ENCODE data around the gene TSR3.
A peak's percentile ranks its signal among the peaks of the same experiment; 100 is the strongest.

TSR3 gene

GRCh38 chr16:1350691-1351090 is 987 bp downstream of the TSR3 start:
- no peak for DNase-seq (ENCODE audit: low spot score)
- TF ChIP-seq, protein P1, sequence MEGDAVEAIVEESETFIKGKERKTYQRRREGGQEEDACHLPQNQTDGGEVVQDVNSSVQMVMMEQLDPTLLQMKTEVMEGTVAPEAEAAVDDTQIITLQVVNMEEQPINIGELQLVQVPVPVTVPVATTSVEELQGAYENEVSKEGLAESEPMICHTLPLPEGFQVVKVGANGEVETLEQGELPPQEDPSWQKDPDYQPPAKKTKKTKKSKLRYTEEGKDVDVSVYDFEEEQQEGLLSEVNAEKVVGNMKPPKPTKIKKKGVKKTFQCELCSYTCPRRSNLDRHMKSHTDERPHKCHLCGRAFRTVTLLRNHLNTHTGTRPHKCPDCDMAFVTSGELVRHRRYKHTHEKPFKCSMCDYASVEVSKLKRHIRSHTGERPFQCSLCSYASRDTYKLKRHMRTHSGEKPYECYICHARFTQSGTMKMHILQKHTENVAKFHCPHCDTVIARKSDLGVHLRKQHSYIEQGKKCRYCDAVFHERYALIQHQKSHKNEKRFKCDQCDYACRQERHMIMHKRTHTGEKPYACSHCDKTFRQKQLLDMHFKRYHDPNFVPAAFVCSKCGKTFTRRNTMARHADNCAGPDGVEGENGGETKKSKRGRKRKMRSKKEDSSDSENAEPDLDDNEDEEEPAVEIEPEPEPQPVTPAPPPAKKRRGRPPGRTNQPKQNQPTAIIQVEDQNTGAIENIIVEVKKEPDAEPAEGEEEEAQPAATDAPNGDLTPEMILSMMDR (IDR thresholded peaks at IDR 0.05), result no peak
- no peak overlapping the region for H3K27ac ChIP-seq
- H3K4me3 ChIP-seq, result peak overlapping the region; percentile 99

- no peak overlapping the region for H3K27ac ChIP-seq
- TF ChIP-seq, protein P1 (IDR thresholded peaks at IDR 0.05), result no peak
- no peak overlapping the region for H3K4me3 ChIP-seq
- DNase-seq (ENCODE audit: low spot score), result no peak
Observed at GRCh38 chr16:1349951-1350350, 1.7 kb downstream of the TSR3 start.

DNA sequence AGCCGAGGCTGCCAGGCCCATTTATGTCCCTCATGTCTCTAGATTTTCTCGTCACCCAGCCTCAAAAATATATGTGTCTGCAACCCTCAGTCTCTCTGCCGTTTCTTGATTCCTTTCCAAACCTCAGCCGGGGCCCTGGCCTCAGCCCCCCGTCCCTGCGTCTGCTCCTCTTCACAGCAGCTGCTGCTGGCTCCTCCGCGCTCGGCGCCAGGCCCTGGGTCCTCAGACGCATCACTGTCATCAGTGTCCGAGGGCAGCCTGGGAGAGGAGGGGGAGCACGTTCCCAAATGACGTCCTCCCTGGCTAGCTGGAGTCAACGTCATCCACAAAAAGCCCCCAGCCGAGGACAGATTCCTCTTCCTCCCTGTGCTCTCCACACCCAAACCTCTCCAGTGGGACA is 2.3 kb downstream of the TSR3 start:
- no peak overlapping the region for H3K27ac ChIP-seq
- no peak for DNase-seq (ENCODE audit: low spot score)
- no peak overlapping the region for H3K4me3 ChIP-seq
- TF ChIP-seq, protein P1 (IDR thresholded peaks at IDR 0.05), result no peak

DNA sequence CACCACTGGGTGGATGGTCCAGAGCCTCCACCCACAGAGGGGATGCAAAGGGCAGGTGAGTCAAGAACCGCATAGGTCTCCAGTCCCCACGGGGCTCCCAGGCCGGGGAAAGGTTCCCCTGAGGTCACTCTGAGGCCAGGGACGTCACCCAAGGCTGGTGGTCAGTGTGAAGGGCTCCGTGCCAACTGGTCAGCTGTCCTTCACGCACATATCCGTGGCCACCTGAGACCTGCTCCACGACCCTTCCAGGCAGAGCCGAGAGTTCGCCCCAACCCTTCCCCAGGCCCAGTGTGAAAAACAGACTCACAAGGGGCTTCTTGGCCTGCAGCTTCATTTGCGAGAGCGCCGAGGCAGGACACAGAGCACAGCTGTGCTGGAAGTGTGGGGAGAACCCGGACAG is 2.8 kb downstream of the TSR3 start:
- Histone ChIP-seq H3K27ac (no peak overlapping the region), H3K4me3 (no peak overlapping the region)
- DNase-seq (ENCODE audit: low spot score), result no peak
- TF ChIP-seq, protein P1 (IDR thresholded peaks at IDR 0.05), result no peak

DNA sequence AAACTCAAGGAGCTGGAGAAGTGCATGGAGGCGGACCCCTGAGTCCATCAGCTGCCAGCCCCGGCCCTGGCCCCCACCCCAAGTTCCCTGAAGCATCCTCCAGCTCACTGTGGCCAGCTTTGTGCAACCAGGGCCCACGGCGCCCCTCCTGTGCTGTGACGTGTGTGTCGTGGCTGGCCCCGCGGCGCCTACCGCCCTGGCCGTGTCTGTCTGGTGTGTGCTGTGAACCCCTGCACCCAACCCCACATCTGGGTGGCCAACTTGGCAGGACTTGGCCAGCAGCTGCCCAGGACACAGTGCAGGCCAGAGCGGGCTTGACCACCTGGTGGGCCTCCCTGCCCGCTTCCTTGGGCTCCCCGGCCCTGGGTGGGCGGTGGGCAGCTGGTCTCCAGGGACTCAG is 3.2 kb downstream of the TSR3 start:
- DNase-seq (ENCODE audit: low spot score), result no peak
- TF ChIP-seq, protein P1 (IDR thresholded peaks at IDR 0.05), result no peak
- no peak overlapping the region for H3K4me3 ChIP-seq
- H3K27ac ChIP-seq, result no peak overlapping the region

- no peak overlapping the region for H3K27ac ChIP-seq
- no peak overlapping the region for H3K4me3 ChIP-seq
- no peak for DNase-seq (ENCODE audit: low spot score)
- TF ChIP-seq, protein P1 (IDR thresholded peaks at IDR 0.05), result no peak
Observed at GRCh38 chr16:1347962-1348361, 3.7 kb downstream of the TSR3 start.

DNA sequence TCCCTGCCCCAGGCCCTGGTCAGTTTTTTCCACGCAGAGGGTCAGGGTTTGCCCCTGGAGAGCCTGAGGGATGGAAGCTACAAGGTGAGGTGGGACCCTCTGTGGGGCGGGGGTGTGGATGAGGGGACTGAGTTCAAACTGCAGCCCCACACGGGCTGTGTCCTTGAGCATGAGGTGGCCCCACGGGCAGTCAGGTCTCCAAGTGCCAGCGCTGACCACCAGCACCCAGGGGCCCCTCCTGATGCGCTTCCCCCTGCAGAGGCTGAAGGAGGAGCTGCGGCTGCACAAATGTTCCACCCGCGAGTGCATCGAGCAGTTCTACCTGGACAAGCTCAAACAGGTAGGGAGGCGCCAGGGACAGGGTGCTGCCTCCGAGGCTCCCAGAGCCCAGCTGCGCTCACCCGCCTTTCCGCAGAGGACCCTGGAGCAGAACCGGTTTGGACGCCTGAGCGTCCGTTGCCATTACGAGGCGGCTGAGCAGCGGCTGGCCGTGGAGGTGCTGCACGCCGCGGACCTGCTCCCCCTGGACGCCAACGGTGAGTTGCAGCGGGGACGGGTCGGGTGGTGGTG is 4.3 kb downstream of the TSR3 start:
- TF ChIP-seq, protein P1 (IDR thresholded peaks at IDR 0.05), result no peak
- no peak overlapping the region for H3K27ac ChIP-seq
- no peak overlapping the region for H3K4me3 ChIP-seq
- DNase-seq (ENCODE audit: low spot score), result no peak

All from coronary artery (tissue), 2 donors.